Midbrain (tissue), 1 donor: ENCODE data around the gene APP.

Experiments used
- DNase-seq: peaks from one replicate; lab custom pipeline; 2025; lab: John Stamatoyannopoulos, UW

APP gene

DNA sequence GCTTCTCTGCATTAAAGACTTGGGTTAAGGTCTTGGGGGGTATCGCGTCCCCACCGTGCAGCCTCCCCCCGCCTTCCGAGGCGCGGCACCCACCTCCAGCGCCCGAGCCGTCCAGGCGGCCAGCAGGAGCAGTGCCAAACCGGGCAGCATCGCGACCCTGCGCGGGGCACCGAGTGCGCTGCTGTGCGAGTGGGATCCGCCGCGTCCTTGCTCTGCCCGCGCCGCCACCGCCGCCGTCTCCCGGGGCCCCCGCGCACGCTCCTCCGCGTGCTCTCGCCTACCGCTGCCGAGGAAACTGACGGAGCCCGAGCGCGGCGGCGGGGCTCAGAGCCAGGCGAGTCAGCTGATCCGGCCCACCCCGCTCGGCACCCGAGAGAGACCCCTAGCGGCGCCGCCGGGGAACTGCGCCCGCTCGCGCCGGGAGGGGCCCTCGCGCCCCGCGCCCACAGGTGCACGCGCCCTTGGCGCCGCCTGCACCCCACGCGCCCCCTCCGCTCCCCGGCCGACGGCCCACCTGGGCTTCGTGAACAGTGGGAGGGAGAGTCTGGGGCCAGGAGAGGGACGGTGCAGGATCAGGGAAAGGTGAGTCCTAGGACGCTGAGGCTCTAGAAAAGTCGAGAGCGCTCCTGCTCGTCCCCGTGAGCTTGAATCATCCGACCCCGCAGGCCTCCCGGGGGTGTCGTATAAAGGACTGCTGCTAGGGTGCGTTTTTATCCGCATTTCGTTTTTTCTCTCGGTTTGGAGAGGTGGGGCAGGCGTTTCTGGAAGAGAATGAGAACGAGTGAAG lies at the start of gene APP:
Gene APP (minus strand): TSS at position 300 of the 787 bp plus-strand sequence. CDS start 150 bp downstream, at position 150.
- peak; percentile 90 for DNase-seq

GRCh38 chr21:26212220-26212619 lies 41.6 kb upstream of the APP start:
- no peak for DNase-seq

- DNase-seq, result no peak
Observed at GRCh38 chr21:26210614-26211013, 40.0 kb upstream of the APP start.

DNA sequence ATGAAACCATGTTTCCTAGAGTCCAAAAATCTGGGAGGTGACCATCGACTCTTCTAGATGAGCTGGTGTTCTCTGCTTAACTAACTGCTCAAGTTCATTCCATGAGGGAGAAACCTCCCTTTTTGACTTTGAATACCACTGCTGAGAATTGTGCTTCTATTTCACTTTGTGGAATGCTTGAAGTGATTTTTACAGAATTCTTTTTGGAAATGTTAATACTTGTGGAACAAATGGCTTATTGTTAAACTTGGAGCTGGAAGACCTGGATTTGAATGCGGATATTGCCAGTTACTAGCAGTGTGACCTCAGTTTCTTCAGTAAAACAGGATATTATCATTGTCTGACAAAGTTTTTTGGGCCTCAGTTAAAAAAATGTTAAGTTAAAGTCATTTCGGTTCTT lies 36.5 kb upstream of the APP start:
- DNase-seq, result no peak

- no peak for DNase-seq
Observed at GRCh38 chr21:26199456-26199855, 28.9 kb upstream of the APP start.

DNA sequence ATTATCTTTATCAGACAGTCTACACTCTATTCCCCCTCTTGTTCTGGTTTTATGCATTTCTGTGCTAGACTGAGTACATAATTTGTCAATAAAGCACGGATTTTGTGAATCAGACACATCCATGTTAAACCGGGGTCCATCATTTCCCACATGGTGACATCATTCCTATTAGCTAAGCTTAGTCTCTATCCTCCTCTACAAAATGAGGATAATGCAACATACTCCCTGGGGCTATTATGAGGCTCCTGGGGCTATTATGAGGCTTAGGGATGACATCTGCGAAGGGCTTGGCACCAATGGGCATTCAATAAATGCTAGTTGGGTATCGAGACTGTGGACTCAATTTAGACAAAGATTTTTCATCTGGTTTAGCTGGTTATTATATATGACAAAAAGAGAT lies 25.1 kb upstream of the APP start:
- DNase-seq, result no peak

DNA sequence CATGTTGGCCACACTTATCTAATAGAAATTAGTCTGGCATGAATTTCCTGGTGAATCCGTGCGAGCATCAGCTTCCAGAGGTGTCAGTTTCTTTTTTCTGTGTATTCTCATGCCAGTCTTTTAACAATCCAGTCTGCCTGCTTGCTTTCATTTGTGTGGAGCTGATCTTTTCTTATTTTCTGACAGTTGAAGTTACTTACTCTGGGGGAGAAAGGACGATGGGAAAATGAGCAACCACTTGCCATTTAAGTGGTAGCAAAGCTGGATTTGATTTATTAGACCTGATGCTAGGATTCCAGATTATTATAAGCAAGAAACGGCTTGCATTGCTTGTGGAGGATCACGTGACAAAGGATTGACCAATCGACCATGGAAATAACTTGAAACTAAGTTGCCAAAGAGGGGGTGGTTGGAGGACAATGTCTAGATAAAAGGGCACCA lies 24.3 kb upstream of the APP start:
- DNase-seq, result no peak

DNA sequence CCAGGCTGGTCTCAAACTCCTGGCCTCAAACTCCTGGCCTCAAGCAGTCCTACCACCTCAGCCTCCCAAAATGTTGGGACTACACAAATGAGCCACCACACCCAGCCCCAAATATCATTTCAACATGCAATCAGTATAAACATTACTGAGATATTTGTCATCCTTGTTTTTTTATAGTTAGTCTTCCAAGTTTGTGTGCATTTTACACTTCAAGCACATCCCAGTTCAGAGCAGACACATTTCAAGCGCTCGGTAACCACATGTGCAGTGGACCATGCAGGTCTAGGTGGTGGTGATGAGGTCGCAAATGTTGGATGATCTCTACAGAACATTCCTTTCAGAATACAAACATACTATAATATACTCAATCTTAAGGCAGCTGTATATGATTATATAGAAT lies 23.8 kb upstream of the APP start:
- no peak for DNase-seq

GRCh38 chr21:26191609-26192008 lies 21.0 kb upstream of the APP start:
- DNase-seq, result no peak

GRCh38 chr21:26188422-26188821 lies 17.9 kb upstream of the APP start:
- DNase-seq, result no peak

DNA sequence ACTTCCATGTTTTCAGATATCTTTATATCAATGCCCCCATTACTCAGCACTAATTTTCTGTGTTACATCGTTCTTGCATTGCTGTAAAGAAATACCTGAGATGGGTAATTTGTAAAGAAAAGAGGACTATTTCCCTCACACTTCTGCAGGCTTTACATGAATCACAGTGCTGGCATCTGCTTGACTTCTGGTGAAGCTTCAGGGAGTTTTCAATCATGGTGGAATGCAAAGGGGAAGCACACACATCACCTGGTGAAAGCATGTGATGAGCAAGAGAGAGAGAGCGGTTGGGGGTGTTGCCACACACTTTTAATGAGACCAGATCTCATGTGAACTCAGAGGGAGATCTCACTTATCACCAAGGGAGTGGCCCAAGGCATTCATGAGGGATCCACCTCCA lies 14.9 kb upstream of the APP start:
- DNase-seq, result no peak

DNA sequence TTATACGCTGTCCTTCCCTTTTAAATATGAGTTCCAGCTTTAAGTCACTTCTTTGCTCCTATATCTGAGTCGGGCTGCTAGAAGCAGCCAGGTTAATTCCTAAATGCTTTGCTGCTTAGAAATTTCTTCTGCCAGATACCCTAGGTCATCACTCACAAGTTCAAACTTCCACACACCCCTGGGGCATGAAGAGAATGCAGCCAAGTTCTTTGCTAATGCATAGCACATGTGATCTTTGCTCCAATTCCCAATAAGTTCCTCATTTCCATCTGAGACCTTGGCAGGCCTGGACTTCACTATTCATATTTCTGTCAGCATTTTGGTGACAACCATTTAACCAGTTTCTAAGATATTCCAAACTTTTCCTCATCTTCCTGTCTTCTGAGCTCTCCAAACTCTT lies 14.5 kb upstream of the APP start:
- DNase-seq, result no peak

- no peak for DNase-seq
Observed at GRCh38 chr21:26179501-26179900, 8.9 kb upstream of the APP start.

- DNase-seq, result no peak
Observed at GRCh38 chr21:26177746-26178426, 7.3 kb upstream of the APP start.

DNA sequence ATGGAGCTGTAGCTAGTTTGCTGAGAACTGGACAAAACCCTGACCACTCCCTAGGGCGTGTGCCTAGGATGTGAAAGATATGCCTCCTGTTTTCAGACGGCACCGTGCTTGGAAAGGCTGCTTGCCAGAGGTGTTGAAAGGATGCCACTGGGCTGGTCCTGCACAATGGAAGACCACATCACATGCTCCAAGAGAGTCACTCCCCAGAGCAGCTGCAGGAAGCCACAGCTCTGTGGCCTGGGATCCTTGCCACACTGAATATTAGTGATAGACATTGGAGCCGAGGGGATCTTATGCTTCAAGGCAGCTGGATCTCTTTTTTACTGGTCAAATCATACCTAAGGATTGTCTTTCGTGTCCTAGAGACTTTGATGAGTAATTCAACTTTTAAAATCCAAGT lies 6.6 kb upstream of the APP start:
- DNase-seq, result no peak

- no peak for DNase-seq
Observed at GRCh38 chr21:26171258-26172100, 909 bp upstream of the APP start.

GRCh38 chr21:26169611-26170470 lies 729 bp downstream of the APP start:
- DNase-seq, result peak; percentile 78

- DNase-seq, result peak; percentile 78
Observed at GRCh38 chr21:26169061-26169610, 1.4 kb downstream of the APP start.

DNA sequence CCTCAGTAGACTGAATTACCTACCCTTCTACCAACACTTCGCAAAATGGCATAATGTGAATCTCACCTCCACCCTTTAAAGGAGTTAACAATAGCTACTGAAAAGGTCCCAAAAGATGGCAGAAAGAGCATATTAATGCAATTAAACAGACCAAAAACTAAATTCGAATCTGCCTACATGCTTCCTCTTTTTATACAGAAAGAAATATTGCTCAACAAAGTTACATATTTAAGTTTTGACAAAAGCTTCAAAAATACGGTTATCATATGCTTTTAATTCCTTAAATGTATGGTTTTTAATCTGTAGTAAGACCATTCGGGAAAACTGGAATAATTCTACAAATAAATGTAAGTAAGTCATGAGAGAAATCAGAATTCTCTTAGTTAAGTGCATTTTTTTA lies 2.2 kb downstream of the APP start:
- no peak for DNase-seq

DNA sequence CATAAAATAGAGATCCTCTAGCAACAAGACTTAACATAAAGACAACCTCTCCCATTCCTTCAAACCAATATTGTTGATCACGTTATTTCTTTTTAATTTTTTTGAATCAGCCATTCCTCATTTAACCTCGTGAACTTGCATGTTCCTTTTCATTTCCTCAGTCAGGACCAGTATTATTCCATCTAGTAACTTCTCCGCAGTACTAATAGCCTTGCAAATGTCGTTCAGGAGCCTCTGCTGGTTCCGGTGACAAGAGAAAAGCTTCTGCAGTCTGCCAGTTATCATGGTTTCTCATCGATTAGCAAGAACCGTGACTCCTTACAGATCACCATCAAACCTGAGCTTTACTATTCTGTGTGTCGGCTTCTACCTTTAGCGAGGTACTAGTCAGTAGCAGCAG lies 3.0 kb downstream of the APP start:
- DNase-seq, result no peak

- DNase-seq, result no peak
Observed at GRCh38 chr21:26165331-26165730, 5.2 kb downstream of the APP start.
